Measurements from ENCODE around the gene SIDT2. TPM values are rescaled to one million over a fixed set of nuclear protein-coding genes. Genes with fewer than 3 reads are reported as not detected.
"Not testable (repeated sequence)": the region's sequence is repeated elsewhere in the genome, so short reads cannot be mapped to it uniquely, and the experiment has no call there.

SIDT2 gene
- total and polyA plus RNA-seq, 2 of the 8 experiments (the other 6 are each of a cell fraction or from before 2014, with no cell fraction given): 18.5 to 21.1 TPM

GRCh38 chr11:117182551-117182935, 4.0 kb downstream of the SIDT2 start (continued):
- TF ChIP-seq USF2 (IDR thresholded peaks at IDR 0.05; ENCODE audit: low read length) (no peak), POU5F1 (IDR thresholded peaks at IDR 0.05; ENCODE audit: low read depth, low read length) (no peak), JUN (IDR thresholded peaks at IDR 0.05; ENCODE audit: low read depth, low read length) (no peak)

GRCh38 chr11:117183178-117183577, 4.6 kb downstream of the SIDT2 start:
- not testable (repeated sequence) for H3K4me3 ChIP-seq (ENCODE audit: extremely low read depth in 1 of 4, insufficient read depth in 2 of 4, low read depth in 3 of 4, low read length in 4 of 4); H2AK5ac ChIP-seq (ENCODE audit: low read depth, low read length); H3K9me3 ChIP-seq (ENCODE audit: insufficient read depth in 2 of 2, low read depth in 1 of 2, low read length in 1 of 2); H4K20me1 ChIP-seq (replicated peaks in 1 of 2; ENCODE audit: control insufficient read depth in 1 of 2, insufficient read depth in 2 of 2, low read length in 2 of 2); H2BK120ac ChIP-seq (replicated peaks; ENCODE audit: low read depth, low read length); H4K5ac ChIP-seq (ENCODE audit: insufficient read length, low read depth, low read length); H4K8ac ChIP-seq (ENCODE audit: extremely low read depth, insufficient read depth, low read length); H3K79me1 ChIP-seq (ENCODE audit: low read depth, low read length); H3K27me3 ChIP-seq (replicated peaks in 1 of 4; ENCODE audit: control insufficient read depth in 3 of 4, extremely low read depth in 1 of 4, insufficient read depth in 3 of 4, low read length in 3 of 4); H3K56ac ChIP-seq (replicated peaks; ENCODE audit: insufficient read length, low read depth, low read length); FAIRE-seq; DNase-seq (ENCODE audit: low read depth in 1 of 2, low spot score in 2 of 2); H2BK15ac ChIP-seq (ENCODE audit: low read length); H2BK12ac ChIP-seq (ENCODE audit: low read depth, low read length); H4K91ac ChIP-seq (replicated peaks; ENCODE audit: insufficient read length, low read length); H3K36me3 ChIP-seq (ENCODE audit: control insufficient read depth in 2 of 4, insufficient read depth in 4 of 4, low read length in 3 of 4); H3K14ac ChIP-seq (ENCODE audit: insufficient read length); H3K4me2 ChIP-seq (ENCODE audit: insufficient read depth in 1 of 2, low read depth in 2 of 2, low read length in 2 of 2); H3K9ac ChIP-seq (replicated peaks in 1 of 4; ENCODE audit: extremely low read depth in 1 of 4, low read depth in 3 of 4, low read length in 3 of 4); H3K23me2 ChIP-seq (ENCODE audit: low read depth, low read length); H2AFZ ChIP-seq (ENCODE audit: low read length); H3K79me2 ChIP-seq (ENCODE audit: control insufficient read depth in 1 of 2, insufficient read depth in 2 of 2, low read length in 2 of 2); H3K27ac ChIP-seq (ENCODE audit: low read depth, low read length); H3K4ac ChIP-seq (replicated peaks; ENCODE audit: insufficient read length, low read depth, low read length); H3K18ac ChIP-seq (ENCODE audit: extremely low read depth, low read length); H2BK5ac ChIP-seq (ENCODE audit: low read depth, low read length); H3K23ac ChIP-seq (ENCODE audit: insufficient read length); H2BK20ac ChIP-seq (ENCODE audit: low read length)
- H3K4me1 ChIP-seq (replicated peaks in 1 of 4; ENCODE audit: control insufficient read depth in 3 of 4, insufficient read depth in 4 of 4, low read length in 3 of 4): peaks cover 4 to 14% (median 12%) of the 10 kb centered on the region in 4 experiments
- ChIA-PET CTCF (ENCODE audit: partially characterized antibody) (interaction anchor here (1.2 to 14.0 kb wide), 5 partner anchors 13 to 347 kb away, joined by 3 to 359 read pairs (median 28); partner anchors contain the start of genes PCSK7, RNF214 and TAGLN), POLR2A (ENCODE audit: partially characterized antibody) (interaction anchor here (0.6 to 12.6 kb wide), 3 partner anchors 18 to 39 kb away, joined by 4 to 153 read pairs (median 7); partner anchors contain the start of genes PAFAH1B2 and TAGLN)
- WGBS, 2 experiments (ENCODE audit: extremely low coverage in 1 of 2, insufficient coverage in 1 of 2, insufficient read length in 1 of 2, insufficient replicate concordance in 2 of 2, low coverage in 1 of 2, low lambda C conversion rate in 2 of 2, missing lambda C conversion rate in 1 of 2): 94% methylated on average over 13 of the region's 13 CpGs; no CpG with 5 or more reads in 1 of the 2 experiments

Data from H1 (cell line).